ENCODE results near the gene TMEM233. TPM values are rescaled to one million over a fixed set of nuclear protein-coding genes. Genes with fewer than 3 reads are reported as not detected.

TMEM233 gene
- total and polyA plus RNA-seq, 2 of the 8 experiments (the other 6 are each of a cell fraction or from before 2014, with no cell fraction given), result 0.09 TPM

DNA sequence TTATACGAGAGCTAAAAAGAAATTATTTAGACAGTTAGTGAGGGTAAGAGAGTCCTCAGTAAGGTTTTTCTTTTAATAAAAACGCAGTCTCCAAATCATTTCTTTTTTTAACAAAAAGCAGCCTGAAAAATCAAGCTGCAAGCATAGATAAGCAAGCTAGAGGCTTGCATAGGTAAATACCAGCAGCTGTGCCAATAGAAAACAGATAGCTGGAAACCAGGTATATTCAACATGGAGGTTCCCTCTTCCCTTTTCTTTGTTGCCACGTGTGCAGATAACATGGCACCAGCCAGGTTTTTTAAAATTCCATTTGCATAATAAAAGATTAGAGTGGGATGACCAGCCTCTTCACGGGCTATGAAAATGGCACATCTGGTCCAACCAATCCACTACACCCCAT, 68.3 kb downstream of the TMEM233 start (continued):
- TF ChIP-seq, protein P1, sequence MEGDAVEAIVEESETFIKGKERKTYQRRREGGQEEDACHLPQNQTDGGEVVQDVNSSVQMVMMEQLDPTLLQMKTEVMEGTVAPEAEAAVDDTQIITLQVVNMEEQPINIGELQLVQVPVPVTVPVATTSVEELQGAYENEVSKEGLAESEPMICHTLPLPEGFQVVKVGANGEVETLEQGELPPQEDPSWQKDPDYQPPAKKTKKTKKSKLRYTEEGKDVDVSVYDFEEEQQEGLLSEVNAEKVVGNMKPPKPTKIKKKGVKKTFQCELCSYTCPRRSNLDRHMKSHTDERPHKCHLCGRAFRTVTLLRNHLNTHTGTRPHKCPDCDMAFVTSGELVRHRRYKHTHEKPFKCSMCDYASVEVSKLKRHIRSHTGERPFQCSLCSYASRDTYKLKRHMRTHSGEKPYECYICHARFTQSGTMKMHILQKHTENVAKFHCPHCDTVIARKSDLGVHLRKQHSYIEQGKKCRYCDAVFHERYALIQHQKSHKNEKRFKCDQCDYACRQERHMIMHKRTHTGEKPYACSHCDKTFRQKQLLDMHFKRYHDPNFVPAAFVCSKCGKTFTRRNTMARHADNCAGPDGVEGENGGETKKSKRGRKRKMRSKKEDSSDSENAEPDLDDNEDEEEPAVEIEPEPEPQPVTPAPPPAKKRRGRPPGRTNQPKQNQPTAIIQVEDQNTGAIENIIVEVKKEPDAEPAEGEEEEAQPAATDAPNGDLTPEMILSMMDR (IDR thresholded peaks at IDR 0.05; ENCODE audit: control extremely low read depth in 1 of 3, insufficient read depth in 1 of 3, low read depth in 1 of 3, low read length in 3 of 3), result no peak
- no peak for TF ChIP-seq GTF2F1 (IDR thresholded peaks at IDR 0.05; ENCODE audit: borderline replicate concordance, low read depth, low read length)
- no peak for TF ChIP-seq EP300 (IDR thresholded peaks at IDR 0.05; ENCODE audit: borderline replicate concordance in 1 of 2, low read depth in 2 of 2, low read length in 2 of 2)
- no peak for TF ChIP-seq EZH2 (IDR thresholded peaks at IDR 0.05; ENCODE audit: low read depth, low read length, severe bottlenecking)
- no peak for TF ChIP-seq SRF (IDR thresholded peaks at IDR 0.05; ENCODE audit: low read depth, low read length)
